SKM-1 (cell line): ENCODE results near the gene EMID1.
"Not testable (repeated sequence)": the region's sequence is repeated elsewhere in the genome, so short reads cannot be mapped to it uniquely, and the experiment has no call there.

Experiments
- DNase-seq: peaks from one replicate; lab custom pipeline; 2025; ENCODE audit not compliant: unreplicated experiment; lab: John Stamatoyannopoulos, UW

EMID1 gene

GRCh38 chr22:29208879-29209623 lies 3.4 kb downstream of the EMID1 start:
- no peak for DNase-seq

GRCh38 chr22:29209624-29209929 lies 3.9 kb downstream of the EMID1 start:
- no peak for DNase-seq

- no peak for DNase-seq
These were observed 5.4 kb downstream of the EMID1 start for GRCh38 chr22:29211066-29211465.

- no peak for DNase-seq
These were observed 5.8 kb downstream of the EMID1 start for GRCh38 chr22:29211466-29211865.

GRCh38 chr22:29212743-29213142 lies 7.0 kb downstream of the EMID1 start:
- DNase-seq, result no peak

GRCh38 chr22:29213493-29213892 lies 7.8 kb downstream of the EMID1 start:
- no peak for DNase-seq

- DNase-seq, result no peak
These were observed 8.5 kb downstream of the EMID1 start for GRCh38 chr22:29214232-29214631.

GRCh38 chr22:29215012-29215860 lies 9.5 kb downstream of the EMID1 start:
- DNase-seq, result no peak

- DNase-seq, result no peak
These were observed 10.5 kb downstream of the EMID1 start for GRCh38 chr22:29216011-29216872.

- no peak for DNase-seq
These were observed 11.4 kb downstream of the EMID1 start for GRCh38 chr22:29216873-29217666.

- no peak for DNase-seq
These were observed 12.4 kb downstream of the EMID1 start for GRCh38 chr22:29217827-29218757.

GRCh38 chr22:29218758-29219408 lies 13.2 kb downstream of the EMID1 start:
- DNase-seq, result no peak

GRCh38 chr22:29219409-29219782 lies 13.7 kb downstream of the EMID1 start:
- not testable (repeated sequence) for DNase-seq

GRCh38 chr22:29219881-29220670 lies 14.4 kb downstream of the EMID1 start:
- no peak for DNase-seq

GRCh38 chr22:29224121-29224858 lies 18.6 kb downstream of the EMID1 start:
- no peak for DNase-seq

GRCh38 chr22:29224859-29225410 lies 19.2 kb downstream of the EMID1 start:
- no peak for DNase-seq

- DNase-seq, result no peak
These were observed 19.9 kb downstream of the EMID1 start for GRCh38 chr22:29225422-29226090.
